Tibial nerve (tissue), 4 donors: ENCODE results near the gene CTNNBIP1.

Experiments used
- EP300 ChIP-seq, 2 donors: sonication (generic); formaldehyde crosslinking; IDR thresholded peaks; one replicate each; pipeline ENCODE4 v1.6.1; 2017; ENCODE audit warnings: antibody characterized with exemption in 2 of 2, mild to moderate bottlenecking in 1 of 2
- TF ChIP-seq, protein P1 (sequence below), 5 experiments: fragments of 200-600 bp in 3 of 5; fragments of 450-650 bp in 2 of 5; sonication (generic) in 3 of 5; IDR thresholded peaks; one replicate each; pipeline ENCODE4 v1.5.1; 2016 to 2019; ENCODE audit warnings: antibody characterized with exemption in 5 of 5, mild to moderate bottlenecking in 3 of 5, moderate library complexity in 2 of 5

DNA sequence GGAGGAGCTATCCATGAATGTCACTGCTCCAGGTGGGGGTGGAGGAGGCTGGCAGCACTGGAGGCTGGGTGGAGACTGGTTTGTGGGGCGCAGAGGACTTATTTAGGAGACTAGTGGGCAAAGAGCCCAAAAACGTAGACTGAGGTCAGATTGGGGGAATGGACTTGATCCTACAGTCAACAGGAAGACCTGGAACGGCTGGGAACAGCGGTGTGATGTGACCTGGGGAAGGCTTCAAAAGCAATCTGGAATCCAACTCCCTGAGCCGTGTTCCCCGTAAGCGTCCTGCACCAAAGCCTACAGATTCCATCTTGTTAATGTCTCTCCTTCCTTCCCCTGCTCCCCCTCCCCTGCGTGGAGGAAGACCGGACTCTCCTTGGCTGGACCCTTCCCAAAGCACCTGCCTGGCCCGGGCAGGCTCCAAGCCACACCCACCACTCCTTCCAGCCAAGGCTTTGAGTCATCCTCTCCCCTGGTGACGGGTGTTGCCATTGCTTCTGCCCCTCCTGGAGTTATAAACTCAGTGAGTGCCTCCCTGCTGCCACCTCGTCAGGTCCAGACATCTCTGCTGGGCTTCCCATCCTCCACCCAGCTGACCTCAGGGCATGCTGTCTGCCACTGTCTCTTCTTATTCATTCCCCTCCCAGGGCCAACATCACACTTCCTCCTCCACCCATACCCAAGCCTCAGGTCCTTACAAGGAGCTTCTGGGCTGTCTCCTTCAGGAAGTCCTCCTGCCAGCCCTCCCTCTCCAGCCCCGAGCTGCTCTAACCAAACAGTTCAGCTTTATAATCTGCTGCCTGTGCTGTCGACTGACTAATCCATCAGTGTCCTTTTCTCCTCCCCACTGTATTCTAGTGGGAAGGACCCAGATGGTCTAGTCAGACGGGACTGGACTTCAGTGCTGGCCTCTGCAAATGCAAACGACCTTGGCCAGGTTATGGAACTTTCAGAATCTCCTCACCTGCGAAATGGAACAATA lies 84.7 kb downstream of the CTNNBIP1 start:
- TF ChIP-seq, protein P1, sequence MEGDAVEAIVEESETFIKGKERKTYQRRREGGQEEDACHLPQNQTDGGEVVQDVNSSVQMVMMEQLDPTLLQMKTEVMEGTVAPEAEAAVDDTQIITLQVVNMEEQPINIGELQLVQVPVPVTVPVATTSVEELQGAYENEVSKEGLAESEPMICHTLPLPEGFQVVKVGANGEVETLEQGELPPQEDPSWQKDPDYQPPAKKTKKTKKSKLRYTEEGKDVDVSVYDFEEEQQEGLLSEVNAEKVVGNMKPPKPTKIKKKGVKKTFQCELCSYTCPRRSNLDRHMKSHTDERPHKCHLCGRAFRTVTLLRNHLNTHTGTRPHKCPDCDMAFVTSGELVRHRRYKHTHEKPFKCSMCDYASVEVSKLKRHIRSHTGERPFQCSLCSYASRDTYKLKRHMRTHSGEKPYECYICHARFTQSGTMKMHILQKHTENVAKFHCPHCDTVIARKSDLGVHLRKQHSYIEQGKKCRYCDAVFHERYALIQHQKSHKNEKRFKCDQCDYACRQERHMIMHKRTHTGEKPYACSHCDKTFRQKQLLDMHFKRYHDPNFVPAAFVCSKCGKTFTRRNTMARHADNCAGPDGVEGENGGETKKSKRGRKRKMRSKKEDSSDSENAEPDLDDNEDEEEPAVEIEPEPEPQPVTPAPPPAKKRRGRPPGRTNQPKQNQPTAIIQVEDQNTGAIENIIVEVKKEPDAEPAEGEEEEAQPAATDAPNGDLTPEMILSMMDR (IDR thresholded peaks at IDR 0.05): peak in 1 of 5 experiments; percentile 20
- TF ChIP-seq EP300 (IDR thresholded peaks at IDR 0.05): no peak
